ENCODE measurements around the gene IL10.

IL10 gene

GRCh38 chr1:206772243-206772937 is at the start of gene IL10:
TSS of gene IL10 (minus strand) at chr1:206772494. CDS start at chr1:206772435, 59 bp downstream.
- no peak for DNase-seq

- no peak for DNase-seq
Measured at GRCh38 chr1:206821493-206821892, 49.2 kb upstream of the IL10 start.

GRCh38 chr1:206816390-206817287 is 44.3 kb upstream of the IL10 start:
- DNase-seq = no peak

GRCh38 chr1:206814716-206815341 is 42.5 kb upstream of the IL10 start:
- DNase-seq = no peak

GRCh38 chr1:206812471-206812870 is 40.2 kb upstream of the IL10 start:
- DNase-seq = no peak

GRCh38 chr1:206809504-206810084 is 37.3 kb upstream of the IL10 start:
- DNase-seq = no peak

GRCh38 chr1:206808615-206809014 is 36.3 kb upstream of the IL10 start:
- no peak for DNase-seq

GRCh38 chr1:206805357-206805756 is 33.1 kb upstream of the IL10 start:
- no peak for DNase-seq

GRCh38 chr1:206804156-206804737 is 32.0 kb upstream of the IL10 start:
- DNase-seq = no peak

GRCh38 chr1:206803221-206803730 is 31.0 kb upstream of the IL10 start:
- DNase-seq = no peak

GRCh38 chr1:206802401-206802800 is 30.1 kb upstream of the IL10 start:
- DNase-seq = no peak

- no peak for DNase-seq
Measured at GRCh38 chr1:206801467-206801866, 29.2 kb upstream of the IL10 start.

- DNase-seq = no peak
Measured at GRCh38 chr1:206800891-206801290, 28.6 kb upstream of the IL10 start.

GRCh38 chr1:206800411-206800810 is 28.1 kb upstream of the IL10 start:
- DNase-seq = no peak

- DNase-seq = no peak
Measured at GRCh38 chr1:206799311-206799710, 27.0 kb upstream of the IL10 start.

GRCh38 chr1:206798384-206798996 is 26.2 kb upstream of the IL10 start:
- no peak for DNase-seq

GRCh38 chr1:206797534-206798383 is 25.5 kb upstream of the IL10 start:
- no peak for DNase-seq

GRCh38 chr1:206796981-206797402 is 24.7 kb upstream of the IL10 start:
- no peak for DNase-seq

GRCh38 chr1:206796116-206796515 is 23.8 kb upstream of the IL10 start:
- no peak for DNase-seq

- DNase-seq = no peak
Measured at GRCh38 chr1:206794294-206794908, 22.1 kb upstream of the IL10 start.

- no peak for DNase-seq
Measured at GRCh38 chr1:206793620-206794019, 21.3 kb upstream of the IL10 start.

All from midbrain (tissue), 1 donor.